Heart right ventricle (tissue), 16 donors: Measurements from ENCODE around the gene PIM3. TPM values are rescaled to one million over a fixed set of nuclear protein-coding genes. Genes with fewer than 3 reads are reported as not detected.

Experiments
- ATAC-seq, 8 donors: fragments of 200-7000 bp; cut with Tn5 transposase; one replicate each; pipeline ENCODE4 v1.9.1; 2020; ENCODE audit warnings: mild to moderate bottlenecking in 8 of 8, moderate library complexity in 8 of 8, moderate number of reproducible peaks in 1 of 8
- DNase-seq, 2 donors: peaks; one replicate each; pipeline ENCODE4 v3.0.0-alpha.2; 2020
- H3K27ac ChIP-seq, 10 donors: fragments of 200-600 bp; sonication (generic) in 2 of 10; one replicate each; pipeline versions ENCODE4 v1.5.0 to v1.8.0; 2020 to 2022; ENCODE audit warnings: mild to moderate bottlenecking in 3 of 10
- H3K27me3 ChIP-seq, 7 donors: fragments of 200-600 bp; one replicate each; pipeline ENCODE4 v1.8.0; 2021 to 2022; ENCODE audit warnings: mild to moderate bottlenecking in 2 of 7
- H3K36me3 ChIP-seq, 9 donors: fragments of 200-600 bp; sonication (generic) in 1 of 9; one replicate each; pipeline versions ENCODE4 v1.5.0 to v1.8.0; 2020 to 2022; ENCODE audit warnings: mild to moderate bottlenecking in 2 of 9
- H3K4me1 ChIP-seq, 9 donors: fragments of 200-600 bp; sonication (generic) in 1 of 9; one replicate each; pipeline versions ENCODE4 v1.5.0 to v1.8.0; 2020 to 2022; ENCODE audit warnings: mild to moderate bottlenecking in 4 of 9
- H3K4me3 ChIP-seq, 10 donors: fragments of 200-600 bp; sonication (generic) in 2 of 10; one replicate each; pipeline versions ENCODE4 v1.5.0 to v1.8.0; 2020 to 2022; ENCODE audit warnings: mild to moderate bottlenecking in 7 of 10, moderate library complexity in 2 of 10
- H3K9me3 ChIP-seq, 11 donors: fragments of 200-600 bp in 10 of 11; sonication (generic) in 2 of 11; one replicate each; pipeline versions ENCODE4 v1.5.0 to v1.8.0; 2013 to 2022; ENCODE audit warnings: mild to moderate bottlenecking in 2 of 11, control low read depth in 1 of 11, moderate library complexity in 1 of 11
- CTCF ChIP-seq, 9 donors: fragments of 200-600 bp; sonication (generic) in 2 of 9; IDR thresholded peaks; one replicate each; pipeline versions ENCODE4 v1.5.0 to v1.8.0; 2021 to 2022; ENCODE audit warnings: antibody characterized with exemption in 9 of 9, mild to moderate bottlenecking in 5 of 9, moderate library complexity in 1 of 9
- WGBS, 2 donors: extraction: QIAGEN DNeasy Blood & Tissue Kit; methylation state at CpG; one replicate each; pipeline ENCODE4 v1.1.7; 2013; ENCODE audit warnings: inconsistent platforms in 1 of 2; 5-methylcytosine and 5-hydroxymethylcytosine counted together
- intact Hi-C, 10 donors: fragments of 100-400 bp; cut with DNase I; formaldehyde crosslinking; loops; one replicate each; pipeline versions ENCODE4 v1.11.1 to v1.14.2; 2022
- polyA plus RNA-seq, 2 donors: library from polyadenylated mRNA; stranded (reverse); fragments of 200-250 nt; gene quantifications; one replicate each; pipeline ENCODE4 v1.2.3, GENCODE V29; 2013
- total RNA-seq, 10 donors: library from RNA; stranded (reverse); fragmentation: NEBNext Ultra II Directional in 3 of 10; extraction: Animal tissue kit (Norgen Biotek cat#: 25700) in 3 of 10; gene quantifications; one replicate each; pipeline versions ENCODE4 v1.2.1 to v1.2.4, GENCODE V29; 2021 to 2023
- donor health status: Arrhythmogenic right ventricular cardiomyopathy.
- donor health status: ischemic (EF 13 %, LVEDD 7.1; RV severe dilation, severe dysfunction).
- donor health status: healthy with polysubstance abuse.
- donor health status: DM: no; HTN: yes; CAD: no.
- donor health status: DM: no; HTN: no; CAD: no.
- donor health status: ischemic (EF 25% LVEDD 6.9; RV normal size, moderate dysfunction).
- donor health status: ischemic (EF 25% LVEDD 5.7; RV mildly dilated, moderate dysfunction).
- donor health status: healthy.
- donor health status: DM: yes; HTN: yes; CAD: no.
- donor health status: Ischemic cardiomyopathy.
- donor health status: ischemic (EF 35%, LVEDD 5.7; RV mildly dilated, moderate dysfunction).
- donor health status: nonischemic (EF 11% LVEDD 7.7; RV severe dilation, severe dysfunction).
- donor health status: DM: yes; HTN: yes; CAD: no.
- donor health status: PGD.
- donor health status: ischemic (EF 29% LVEDD 5.4; RV normal size, mild dysfunction).
- donor health status: nonischemic (EF 23%, LVEDD 6.1; RV moderate dilation, normal function).

PIM3 gene
- total and polyA plus RNA-seq, 12 donors = 27.4 to 81.6 (median 43.7) TPM

GRCh38 chr22:49991907-49992533 lies 31.4 kb downstream of the PIM3 start:
- peaks cover 0 to 9% (median 2%) of the 10 kb centered on the region in 9 donors for H3K4me1 ChIP-seq
- ATAC-seq (no peak), DNase-seq (no peak)
- H3K27me3 ChIP-seq = no peaks in the 10 kb centered on the region
- no peak for TF ChIP-seq CTCF (IDR thresholded peaks at IDR 0.05)
- H3K36me3 ChIP-seq = no peaks in the 10 kb centered on the region
- 88 to 92% methylated on average over 7 of the region's 7 CpGs for WGBS, 2 donors
- no peak overlapping the region for H3K4me3 ChIP-seq
- H3K27ac ChIP-seq = no peak overlapping the region
- intact Hi-C loops = loop anchor here in 8 of 10 donors (1.0 to 10.0 kb wide), 5 partner anchors 40 to 67 kb away; no protein-coding TSS in a partner anchor
- peaks cover 0 to 27% (median 11%) of the 10 kb centered on the region in 11 donors for H3K9me3 ChIP-seq

GRCh38 chr22:49992921-49993648 lies 32.5 kb downstream of the PIM3 start:
- H3K4me3 ChIP-seq = no peak overlapping the region
- no peaks in the 10 kb centered on the region for H3K27me3 ChIP-seq
- intact Hi-C loops = loop anchor here in 9 of 10 donors (1.0 to 10.0 kb wide), 5 partner anchors 39 to 68 kb away; no protein-coding TSS in a partner anchor
- TF ChIP-seq CTCF (IDR thresholded peaks at IDR 0.05) = peak; percentile 61 to 84 (median 72)
- H3K27ac ChIP-seq = no peak overlapping the region
- DNase-seq (peak; percentile 54 to 73), ATAC-seq (peak; percentile 73 to 90 (median 85))
- H3K9me3 ChIP-seq = peaks cover 0 to 27% (median 11%) of the 10 kb centered on the region in 11 donors
- peaks cover 0 to 9% (median 2%) of the 10 kb centered on the region in 9 donors for H3K4me1 ChIP-seq
- no peaks in the 10 kb centered on the region for H3K36me3 ChIP-seq
- WGBS, 2 donors = 31 to 33% methylated on average over 23 of the region's 23 CpGs

- intact Hi-C loops = loop anchor here in 8 of 10 donors (1.0 to 10.0 kb wide), 5 partner anchors 38 to 69 kb away; no protein-coding TSS in a partner anchor
- H3K4me3 ChIP-seq = no peak overlapping the region
- no peaks in the 10 kb centered on the region for H3K36me3 ChIP-seq
- TF ChIP-seq CTCF (IDR thresholded peaks at IDR 0.05) = peak in 2 of 9 donors; percentile 0 to 6
- ATAC-seq = peak in 4 of 8 donors; percentile 10 to 34 (median 18)
- H3K4me1 ChIP-seq = peaks cover 0 to 9% (median 2%) of the 10 kb centered on the region in 9 donors
- 67 to 75% methylated on average over 11 of the region's 11 CpGs for WGBS, 2 donors
- peaks cover 0 to 27% (median 11%) of the 10 kb centered on the region in 11 donors for H3K9me3 ChIP-seq
- H3K27me3 ChIP-seq = peaks cover 0 to 1% (median 0%) of the 10 kb centered on the region in 7 donors
- H3K27ac ChIP-seq = no peak overlapping the region
- no peak for DNase-seq
Measured at GRCh38 chr22:49993649-49994360, 33.2 kb downstream of the PIM3 start.
